Activated T-cell treated with anti-CD3 and anti-CD28 coated beads for 1 hour (primary cell): ENCODE measurements around the gene ADAM23.
"Not testable (repeated sequence)": the region's sequence is repeated elsewhere in the genome, so short reads cannot be mapped to it uniquely, and the experiment has no call there.

Experiments used
- DNase-seq: peaks from one replicate; pipeline ENCODE4 v3.0.0-alpha.2; 2020; ENCODE audit warnings: low read depth

ADAM23 gene, protein sequence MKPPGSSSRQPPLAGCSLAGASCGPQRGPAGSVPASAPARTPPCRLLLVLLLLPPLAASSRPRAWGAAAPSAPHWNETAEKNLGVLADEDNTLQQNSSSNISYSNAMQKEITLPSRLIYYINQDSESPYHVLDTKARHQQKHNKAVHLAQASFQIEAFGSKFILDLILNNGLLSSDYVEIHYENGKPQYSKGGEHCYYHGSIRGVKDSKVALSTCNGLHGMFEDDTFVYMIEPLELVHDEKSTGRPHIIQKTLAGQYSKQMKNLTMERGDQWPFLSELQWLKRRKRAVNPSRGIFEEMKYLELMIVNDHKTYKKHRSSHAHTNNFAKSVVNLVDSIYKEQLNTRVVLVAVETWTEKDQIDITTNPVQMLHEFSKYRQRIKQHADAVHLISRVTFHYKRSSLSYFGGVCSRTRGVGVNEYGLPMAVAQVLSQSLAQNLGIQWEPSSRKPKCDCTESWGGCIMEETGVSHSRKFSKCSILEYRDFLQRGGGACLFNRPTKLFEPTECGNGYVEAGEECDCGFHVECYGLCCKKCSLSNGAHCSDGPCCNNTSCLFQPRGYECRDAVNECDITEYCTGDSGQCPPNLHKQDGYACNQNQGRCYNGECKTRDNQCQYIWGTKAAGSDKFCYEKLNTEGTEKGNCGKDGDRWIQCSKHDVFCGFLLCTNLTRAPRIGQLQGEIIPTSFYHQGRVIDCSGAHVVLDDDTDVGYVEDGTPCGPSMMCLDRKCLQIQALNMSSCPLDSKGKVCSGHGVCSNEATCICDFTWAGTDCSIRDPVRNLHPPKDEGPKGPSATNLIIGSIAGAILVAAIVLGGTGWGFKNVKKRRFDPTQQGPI

DNA sequence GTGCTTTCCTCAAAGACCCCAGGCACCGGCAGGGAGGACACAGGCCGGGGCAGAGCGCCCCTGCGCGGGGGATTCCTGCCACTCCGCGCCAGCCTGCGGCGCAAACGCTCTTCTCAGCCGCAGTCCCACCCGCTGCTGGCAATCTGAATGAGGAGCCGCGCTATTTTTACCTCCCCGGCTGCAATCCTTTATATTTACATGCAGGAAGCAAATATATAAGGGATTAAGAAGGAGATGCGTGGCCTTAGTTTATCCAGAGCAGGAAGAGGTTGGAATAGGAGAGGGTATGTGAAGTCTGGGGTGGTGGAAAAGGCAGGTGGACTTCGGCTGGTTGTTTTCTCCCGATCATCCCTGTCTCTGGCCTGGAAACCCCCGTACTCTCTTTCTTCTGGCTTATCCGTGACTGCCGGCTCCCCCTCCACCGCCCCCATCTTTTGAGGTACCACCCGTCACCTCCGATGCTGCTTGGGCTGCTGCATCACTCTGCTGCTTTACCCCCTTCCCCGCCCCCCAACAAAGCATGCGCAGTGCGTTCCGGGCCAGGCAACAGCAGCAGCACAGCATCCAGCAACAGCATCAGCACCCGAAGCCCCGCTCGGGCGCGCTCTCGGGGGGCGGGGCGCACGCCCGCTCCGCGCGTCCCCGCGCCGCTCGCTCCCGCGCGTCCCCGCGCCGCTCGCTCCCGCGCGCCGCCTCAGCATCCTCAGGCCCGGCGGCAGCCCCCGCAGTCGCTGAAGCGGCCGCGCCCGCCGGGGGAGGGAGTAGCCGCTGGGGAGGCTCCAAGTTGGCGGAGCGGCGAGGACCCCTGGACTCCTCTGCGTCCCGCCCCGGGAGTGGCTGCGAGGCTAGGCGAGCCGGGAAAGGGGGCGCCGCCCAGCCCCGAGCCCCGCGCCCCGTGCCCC is at the start of gene ADAM23:
ADAM23 (plus strand) TSS at position 700 of the 902 bp plus-strand sequence. CDS start 335 bp downstream, outside the sequence.
- peak; percentile 8 for DNase-seq

DNA sequence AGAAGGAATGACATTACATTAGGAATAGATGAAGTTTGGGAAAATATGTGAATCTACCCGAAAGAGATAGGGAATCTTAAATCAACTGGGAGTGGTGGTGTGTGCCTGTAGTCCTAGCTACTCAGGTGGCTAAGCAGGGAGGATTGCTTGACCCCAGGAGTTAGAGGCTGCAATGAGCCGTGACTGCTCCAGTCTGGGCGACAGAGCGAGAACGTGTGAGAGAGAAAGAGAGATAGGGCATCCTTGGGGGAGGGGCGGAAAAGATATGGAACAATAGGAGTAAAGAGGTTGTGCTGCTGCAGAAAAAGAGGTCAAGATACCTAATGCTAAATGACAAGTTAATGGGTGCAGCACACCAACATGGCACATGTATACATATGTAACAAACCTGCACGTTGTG is 47.1 kb upstream of the ADAM23 start:
- DNase-seq, result no peak

DNA sequence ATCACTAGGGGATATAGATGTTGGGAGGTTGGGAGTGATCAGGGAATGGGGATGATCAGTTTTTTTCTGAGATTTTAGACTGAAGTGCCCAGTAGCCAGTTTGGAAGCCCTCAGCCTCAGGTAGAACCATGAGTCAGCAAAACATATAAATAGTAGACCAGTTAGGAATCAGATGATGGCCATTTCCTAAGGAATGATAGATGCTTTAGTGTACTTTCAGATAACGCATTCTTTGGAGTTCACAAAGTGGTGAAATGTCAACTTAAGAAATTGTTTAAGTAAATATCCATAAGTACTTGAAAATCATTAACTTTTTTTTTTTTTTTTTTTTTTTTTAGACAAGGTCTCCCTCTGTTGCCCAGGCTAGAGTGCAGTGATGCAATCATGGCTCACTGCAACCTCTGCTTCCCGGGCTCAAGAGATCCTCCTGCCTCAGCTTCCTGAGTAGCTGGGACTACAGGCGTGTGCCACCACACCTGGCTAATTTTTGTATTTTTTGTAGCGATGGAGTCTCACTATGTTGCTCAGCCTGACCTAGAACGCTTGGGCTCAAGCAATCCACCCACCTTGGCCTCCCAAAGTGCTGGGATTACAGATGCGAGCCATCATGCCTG is 40.3 kb upstream of the ADAM23 start:
- not testable (repeated sequence) for DNase-seq

DNA sequence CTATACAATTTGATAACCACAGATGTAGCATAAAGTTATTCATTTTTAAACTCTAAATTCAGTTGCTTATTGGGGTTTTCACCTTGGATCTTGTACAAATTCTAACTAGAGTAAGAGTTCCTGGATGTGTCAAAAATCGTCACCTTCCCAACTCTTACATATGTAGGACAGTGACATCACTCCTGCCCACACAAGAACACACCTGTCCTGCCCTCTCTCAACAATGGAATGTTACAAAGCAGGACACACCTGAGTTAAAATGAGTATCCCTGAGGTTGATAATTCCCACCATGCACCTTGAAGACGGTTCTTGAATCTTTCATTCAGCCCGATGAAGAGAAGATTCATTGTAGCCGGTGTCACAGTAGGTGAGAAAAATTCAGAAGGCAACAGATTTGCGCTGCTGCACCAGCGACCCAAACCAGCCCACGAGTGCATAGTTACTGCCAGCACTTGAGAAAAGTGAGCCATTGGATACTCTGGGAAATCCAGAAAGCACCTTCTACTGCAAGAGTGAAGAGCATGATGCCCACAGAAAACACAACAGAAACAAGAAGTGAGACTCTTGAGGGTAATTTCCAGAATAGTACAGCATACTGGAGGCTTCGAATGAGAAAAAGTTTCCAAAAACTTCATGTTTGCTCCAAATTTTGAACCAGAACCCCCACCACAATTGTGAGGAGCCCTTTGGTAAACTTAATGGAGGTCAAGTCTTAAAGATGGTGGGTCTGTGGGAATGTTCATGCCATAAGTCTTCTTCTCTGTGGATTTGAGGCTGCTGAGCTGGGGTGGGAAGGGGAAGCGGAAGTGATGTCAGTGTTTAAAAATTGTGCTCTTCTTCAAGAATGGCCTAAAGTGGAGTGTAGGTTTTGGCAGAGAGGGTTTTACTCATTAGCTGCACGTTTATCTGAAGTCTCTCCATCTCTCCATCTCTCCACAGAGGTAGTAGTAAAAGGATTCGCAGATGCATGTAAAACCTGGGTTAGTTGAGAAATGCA is 34.7 kb upstream of the ADAM23 start:
- DNase-seq, result no peak

DNA sequence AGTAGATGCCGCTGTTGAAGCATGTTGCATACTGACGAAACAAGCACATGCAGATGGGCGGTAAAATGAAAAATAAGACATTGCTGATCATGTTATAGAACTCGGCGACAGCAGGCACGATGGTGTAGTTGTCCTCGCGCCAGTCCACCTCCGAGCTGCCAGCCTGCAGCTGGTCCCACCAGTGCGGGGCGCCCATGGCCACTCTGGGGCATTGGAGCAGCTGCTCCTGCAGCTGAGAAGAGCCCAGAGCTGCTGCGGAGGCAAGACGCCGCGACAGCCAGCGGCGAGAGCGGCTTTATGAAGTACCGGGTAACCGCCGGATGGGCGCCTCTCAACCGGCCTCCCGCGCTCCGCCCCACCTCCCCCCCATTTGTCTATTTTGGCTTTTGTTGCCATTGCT is 32.6 kb upstream of the ADAM23 start:
- DNase-seq, result no peak

DNA sequence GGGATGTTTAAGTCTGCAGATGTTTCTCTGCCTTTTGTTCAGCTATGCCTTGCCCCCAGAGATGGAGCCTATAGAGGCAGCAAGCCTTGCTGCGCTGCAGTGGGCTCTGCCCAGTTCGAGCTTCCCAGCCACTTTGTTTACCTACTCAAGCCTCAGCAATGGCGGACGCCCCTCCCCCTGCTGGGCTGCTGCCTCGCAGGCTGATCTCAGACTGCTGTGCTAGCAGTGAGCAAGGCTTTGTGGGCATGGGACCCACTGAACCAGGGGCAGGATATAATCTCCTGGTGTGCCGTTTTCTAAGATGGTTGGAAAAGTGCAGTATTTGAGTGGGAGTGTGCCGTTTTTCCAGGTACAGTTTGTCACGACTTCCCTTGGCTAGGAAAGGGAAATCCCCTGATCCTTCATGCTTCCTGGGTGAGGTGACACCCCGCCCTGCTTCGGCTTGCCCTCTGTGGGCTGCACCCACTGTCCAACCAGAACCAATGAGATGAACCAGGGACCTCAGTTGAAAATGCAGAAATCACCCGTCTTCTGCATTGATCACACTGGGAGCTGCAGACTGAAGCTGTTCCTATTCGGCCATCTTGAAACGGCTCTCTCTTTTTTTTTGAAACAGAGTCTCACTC is 27.6 kb upstream of the ADAM23 start:
- no peak for DNase-seq

DNA sequence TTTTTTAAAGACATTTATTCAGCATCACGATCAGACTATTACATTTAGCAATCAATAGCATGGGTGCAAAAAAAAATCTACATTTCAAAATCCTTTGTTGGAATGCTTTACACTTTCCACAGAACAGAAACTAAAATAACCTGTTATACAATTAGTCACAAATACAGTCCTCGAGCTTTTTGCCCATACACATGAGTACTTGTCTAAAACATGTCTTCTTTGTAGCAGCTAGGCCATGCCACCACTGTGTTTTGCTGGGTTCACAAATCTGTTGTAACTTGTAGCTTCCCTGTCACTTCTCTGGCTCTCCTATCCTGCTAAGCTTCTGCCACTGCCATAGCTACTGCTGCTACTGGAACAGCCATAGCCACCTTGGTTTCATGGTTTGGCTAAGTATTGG is 24.4 kb upstream of the ADAM23 start:
- no peak for DNase-seq

DNA sequence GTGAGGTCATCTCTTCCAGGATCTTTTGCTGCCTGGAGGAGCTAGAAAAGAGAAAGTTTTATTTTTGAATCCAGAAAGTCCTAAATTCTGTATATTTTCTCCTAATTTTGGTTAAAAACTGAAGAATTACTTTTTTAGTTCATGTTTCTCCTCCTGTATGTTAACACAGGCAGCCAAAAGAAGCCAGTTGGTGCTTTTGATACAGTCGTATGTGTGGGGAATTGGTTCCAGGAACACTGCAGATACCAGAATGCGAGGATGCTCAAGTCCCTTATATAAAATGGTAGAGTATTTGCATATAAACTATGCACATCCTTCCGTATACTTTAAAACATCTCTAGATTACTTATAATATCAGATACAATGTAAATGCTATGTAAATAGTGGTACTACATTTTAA is 22.6 kb upstream of the ADAM23 start:
- no peak for DNase-seq

DNA sequence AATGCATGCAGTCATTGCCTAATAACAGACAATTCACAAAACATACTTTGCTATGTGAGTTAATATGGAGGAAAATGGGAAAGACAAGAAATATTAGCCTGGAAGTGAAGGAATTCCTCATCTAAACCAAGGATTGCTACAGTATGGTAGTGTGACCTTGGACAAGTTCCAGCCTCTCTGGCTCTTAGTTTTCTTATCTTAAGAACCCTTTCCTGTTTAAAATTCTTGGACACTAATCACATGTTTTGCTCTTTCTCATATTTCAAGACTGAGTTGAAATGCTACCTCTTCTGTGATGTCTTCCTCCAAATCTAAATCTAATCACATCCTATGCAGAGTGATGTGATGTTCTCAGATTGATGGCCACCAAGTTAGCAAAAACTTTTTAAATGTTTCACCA is 20.8 kb upstream of the ADAM23 start:
- no peak for DNase-seq

DNA sequence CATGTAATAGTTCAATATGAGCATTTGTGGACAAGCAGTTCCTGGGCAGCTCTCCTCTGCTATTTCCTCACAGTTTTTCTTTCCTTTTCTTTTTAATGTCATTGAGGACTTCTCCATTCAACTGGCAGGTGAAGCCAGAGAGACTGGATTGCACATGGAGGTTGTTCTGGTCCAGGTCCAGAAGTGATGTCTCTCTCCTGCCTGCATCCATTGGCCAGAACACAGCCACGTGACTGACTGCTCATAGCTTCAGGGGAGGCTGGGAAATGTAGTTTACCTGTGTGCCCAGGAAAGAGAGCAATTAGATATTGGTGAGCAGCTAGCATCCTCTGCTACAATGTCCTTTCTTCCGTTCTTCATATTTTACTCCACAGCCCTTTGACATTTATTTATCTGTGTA is 20.2 kb upstream of the ADAM23 start:
- DNase-seq, result no peak

DNA sequence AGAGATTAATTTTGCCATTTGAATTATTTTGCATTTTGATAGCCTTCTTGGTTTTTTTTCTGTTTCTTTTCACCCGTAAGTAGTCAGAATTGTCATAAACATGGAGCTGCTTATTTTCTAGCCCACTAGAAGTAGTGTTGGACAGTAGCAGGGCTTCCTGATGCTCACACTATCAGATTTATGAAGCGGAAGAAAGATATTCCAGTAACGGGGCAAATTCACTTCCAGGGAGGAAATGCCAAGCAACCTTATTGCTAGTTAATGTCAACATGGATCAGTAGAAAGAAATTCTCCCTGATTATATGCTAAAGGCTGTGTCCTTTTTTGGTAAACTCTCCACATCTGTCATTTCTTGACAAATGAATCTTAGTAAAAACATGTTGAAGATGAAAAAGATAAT is 19.2 kb upstream of the ADAM23 start:
- no peak for DNase-seq

DNA sequence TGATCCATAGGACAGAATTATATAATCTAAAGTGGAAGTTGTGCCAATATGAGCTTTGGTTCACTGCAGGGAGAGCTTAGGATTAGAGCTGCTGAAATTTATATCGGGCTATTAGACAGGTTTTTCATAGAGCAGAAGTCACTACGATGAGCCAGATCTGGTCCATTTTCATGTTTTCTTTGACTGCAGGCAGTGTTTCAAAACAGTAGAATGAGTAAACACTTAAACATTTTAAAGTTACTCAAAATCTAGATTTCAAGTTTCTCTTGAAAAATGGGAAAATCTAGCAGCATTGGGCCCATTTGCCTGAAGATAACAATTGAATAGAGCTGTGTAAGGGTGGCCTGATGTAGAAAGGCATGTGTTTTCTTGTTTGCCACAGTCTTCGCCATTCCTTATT is 14.5 kb upstream of the ADAM23 start:
- DNase-seq, result no peak

DNA sequence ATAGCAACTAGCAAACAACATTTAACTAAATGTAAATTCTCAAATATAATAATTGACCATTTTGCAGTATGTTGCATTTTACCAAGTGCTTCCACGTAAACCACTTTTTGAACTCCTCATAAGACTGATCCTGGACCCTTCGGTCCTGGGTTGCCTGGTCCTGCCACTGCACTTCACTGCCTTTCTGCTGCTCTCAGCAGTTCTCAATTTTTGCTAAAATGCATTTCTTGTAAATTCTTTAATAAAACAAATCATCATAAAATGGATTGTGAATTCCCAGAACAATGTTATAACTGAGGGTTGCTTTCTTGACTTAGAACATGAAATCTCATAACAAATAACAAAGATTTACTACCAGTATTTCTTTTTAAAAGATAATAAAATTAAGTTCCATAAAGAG is 12.9 kb upstream of the ADAM23 start:
- no peak for DNase-seq

DNA sequence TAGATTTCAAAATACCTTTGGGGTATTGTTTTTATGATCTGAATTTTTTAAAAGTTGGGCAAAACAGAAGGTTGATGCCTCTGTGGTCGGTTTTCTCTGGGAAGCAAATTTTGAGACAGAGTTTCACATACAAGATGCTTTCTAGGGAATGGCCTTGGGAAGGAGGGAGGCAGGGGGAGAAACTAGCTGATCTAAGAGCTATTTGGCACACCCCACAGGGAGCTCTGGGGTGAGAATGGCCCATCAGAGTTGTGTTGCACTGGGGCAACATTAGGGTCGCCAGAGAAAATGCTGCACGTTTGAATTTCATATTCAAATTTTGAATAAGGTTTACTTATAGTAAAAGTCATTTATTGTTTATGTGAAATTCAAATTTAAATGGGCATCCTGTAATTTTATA is 11.9 kb upstream of the ADAM23 start:
- DNase-seq, result no peak

DNA sequence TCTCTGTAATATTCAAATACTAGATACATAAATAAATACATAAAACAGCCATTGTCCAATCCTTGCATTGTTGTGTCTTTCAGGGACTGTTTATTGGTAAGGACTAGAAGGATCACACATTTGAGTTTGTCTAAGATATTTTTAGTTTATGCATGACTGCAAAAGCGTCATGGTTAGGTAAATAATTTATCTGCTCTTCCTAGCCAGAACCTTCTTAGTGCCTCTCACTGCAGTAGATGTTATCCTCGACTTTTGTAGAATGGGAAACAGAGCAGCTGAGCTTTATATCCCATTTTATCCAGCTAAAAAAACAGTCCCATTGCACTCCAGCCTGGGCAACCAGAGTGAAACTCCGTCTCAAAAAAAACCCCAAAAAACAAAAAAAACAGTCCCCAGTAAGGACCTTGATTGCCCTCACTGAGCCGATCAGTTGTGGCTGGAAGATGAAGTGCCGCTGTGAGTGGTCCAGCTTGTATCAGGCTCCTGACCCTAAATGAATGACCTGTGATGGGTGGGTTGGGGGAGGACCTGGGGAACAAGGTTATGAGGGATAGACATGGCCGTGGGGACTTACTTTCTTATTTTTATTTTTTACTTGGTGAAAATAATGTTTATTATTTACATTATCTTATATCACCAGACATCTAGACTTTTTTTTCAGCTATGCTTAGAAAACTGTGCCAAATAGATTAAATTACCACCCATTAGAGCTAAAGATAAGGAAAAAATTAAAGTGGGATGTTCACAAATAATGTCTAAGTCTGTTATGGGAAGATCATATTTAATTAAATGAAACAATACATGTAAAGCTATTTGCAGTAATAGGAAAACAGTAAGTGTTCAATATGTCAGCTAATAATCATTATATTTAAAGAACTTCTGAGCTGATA is 10.9 kb upstream of the ADAM23 start:
- DNase-seq, result no peak

DNA sequence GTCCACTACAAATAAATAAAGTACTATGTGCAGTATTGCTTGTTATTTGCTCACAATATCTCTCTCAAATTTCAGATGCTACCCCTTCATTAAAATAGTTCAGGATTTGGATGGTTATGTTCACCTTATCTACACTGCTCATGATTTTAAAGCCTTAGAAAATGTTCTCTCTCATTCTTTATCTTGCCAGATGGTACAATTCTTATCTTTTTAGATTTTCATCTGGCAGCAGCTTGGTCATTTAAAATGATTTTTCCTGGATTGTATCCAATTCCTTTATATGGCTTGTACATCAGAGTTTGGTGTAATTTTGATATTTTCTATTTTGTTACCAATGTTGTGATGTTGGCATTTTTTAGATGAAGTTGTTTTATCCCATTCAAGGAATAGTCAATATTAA is 10.1 kb upstream of the ADAM23 start:
- no peak for DNase-seq

DNA sequence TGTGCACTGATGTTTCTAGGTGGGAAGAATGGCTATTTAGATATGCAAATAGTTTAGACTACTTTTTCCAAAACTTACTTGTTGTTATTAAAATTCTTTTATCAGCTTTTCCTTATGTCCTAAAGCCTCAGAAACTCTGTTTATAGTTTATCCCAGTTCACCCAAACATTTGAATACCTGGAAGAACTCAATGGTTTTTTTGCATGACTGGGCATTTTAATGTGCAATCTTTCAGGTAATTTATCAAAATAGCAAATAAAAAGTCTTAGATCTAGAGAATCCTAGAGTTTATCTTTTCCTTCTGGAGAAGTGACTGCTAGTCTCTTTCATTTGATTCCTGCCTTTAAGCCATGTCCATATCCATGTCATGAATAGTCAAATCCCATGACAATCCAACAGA is 9.6 kb upstream of the ADAM23 start:
- no peak for DNase-seq

DNA sequence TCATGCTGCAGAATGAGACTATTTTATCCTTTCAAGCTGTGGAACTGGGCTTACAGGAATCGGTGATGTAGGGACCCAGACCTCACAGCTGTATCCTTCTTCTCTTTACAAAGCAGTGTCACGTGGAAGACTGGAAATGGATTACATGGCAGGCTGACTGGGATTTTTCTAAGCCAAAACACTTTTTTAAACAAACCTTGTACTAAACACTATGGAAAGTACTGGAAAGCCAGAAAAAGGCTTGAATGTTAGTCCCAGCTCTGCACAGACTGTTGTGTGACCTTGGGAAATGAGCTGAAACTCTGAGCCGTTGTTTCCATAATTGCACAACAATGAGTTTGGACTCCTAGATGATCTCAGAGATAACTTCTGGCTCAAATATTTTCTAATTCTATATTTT is 7.6 kb upstream of the ADAM23 start:
- DNase-seq, result no peak

DNA sequence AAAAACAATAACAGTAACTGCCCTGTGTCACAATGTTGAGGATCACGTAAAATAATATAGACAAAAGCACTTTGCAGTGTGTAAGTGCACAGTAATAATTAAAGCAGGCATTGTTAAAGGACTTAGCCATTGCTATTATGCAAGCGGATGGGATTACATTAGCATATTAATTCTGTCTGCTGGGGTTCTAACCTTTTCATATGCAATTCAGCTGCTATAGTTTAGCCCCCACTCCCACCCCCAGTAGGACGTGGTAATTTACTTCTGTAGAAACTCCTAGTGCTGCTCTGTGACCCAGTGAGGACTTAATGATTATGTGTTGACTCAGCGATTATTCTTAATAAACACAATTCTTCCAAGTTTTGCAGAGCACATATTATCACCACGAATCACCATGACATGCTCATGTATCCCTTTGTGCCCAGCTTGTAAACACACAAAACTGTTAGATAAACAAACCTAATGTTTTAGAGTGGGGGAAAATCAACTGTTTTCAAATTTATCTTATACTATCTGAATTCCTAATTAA is 5.1 kb upstream of the ADAM23 start:
- DNase-seq, result no peak
